Activated naive CD8-positive, alpha-beta T cell (primary cell): ENCODE results near the gene PTPN2.
"Not testable (repeated sequence)": the region's sequence is repeated elsewhere in the genome, so short reads cannot be mapped to it uniquely, and the experiment has no call there.

Experiments used
- H3K27ac Mint-ChIP-seq: one replicate; pipeline ENCODE4 v1.8.0; 2021; ENCODE audit warnings: mixed read lengths
- H3K27me3 Mint-ChIP-seq: one replicate; pipeline ENCODE4 v1.8.0; 2021; ENCODE audit warnings: mixed read lengths
- H3K36me3 Mint-ChIP-seq: one replicate; pipeline ENCODE4 v1.8.0; 2021; ENCODE audit warnings: mixed read lengths
- H3K4me1 Mint-ChIP-seq: one replicate; pipeline ENCODE4 v1.8.0; 2021; ENCODE audit warnings: low read depth, mixed read lengths
- H3K4me3 Mint-ChIP-seq: one replicate; pipeline ENCODE4 v1.8.0; 2021; ENCODE audit warnings: mild to moderate bottlenecking, mixed read lengths
- H3K9me3 Mint-ChIP-seq: one replicate; pipeline ENCODE4 v1.8.0; 2021; ENCODE audit warnings: low read depth, mixed read lengths

The PTPN2 gene

DNA sequence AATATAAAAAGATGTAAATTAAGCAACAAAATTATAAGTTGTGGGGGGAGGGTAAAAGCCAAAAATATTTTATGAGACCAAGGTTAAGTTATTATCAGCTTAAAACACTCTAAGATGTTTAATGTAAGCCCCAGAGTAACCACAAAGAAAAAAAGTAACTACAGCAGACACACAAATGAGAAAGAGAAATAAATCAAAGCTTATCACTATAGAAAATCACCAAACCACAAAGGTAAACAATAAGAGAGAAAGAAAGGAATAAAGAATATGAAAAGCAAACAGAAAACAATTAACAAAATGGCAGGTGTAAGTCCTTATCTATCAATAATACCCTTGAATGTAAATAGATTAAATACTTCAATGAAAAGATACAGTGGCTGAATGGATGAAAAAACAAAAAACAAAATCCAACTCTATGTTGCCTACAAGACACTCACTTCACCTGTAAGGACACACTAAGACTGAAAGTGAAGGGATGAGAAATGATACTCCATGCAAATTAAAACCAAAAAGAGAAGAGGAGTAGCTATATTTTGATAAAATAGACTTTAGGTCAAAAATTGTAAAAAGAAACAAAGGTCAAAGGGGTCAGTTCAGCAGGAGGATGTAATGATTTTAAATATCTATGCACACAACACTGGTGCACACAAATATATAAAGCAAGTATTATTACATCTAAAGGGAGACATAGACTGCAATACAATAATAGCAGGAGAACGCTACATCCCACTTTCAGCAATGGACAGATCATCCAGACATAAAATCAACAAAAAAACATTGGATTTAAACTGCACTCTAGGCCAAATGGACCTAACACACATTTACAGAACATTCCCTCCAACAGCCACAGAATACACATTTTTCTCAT is 80.7 kb downstream of the PTPN2 start:
- no peaks in the 10 kb centered on the region for H3K9me3 Mint-ChIP-seq
- H3K36me3 Mint-ChIP-seq: peaks cover 37% of the 10 kb centered on the region
- no peak overlapping the region for H3K4me3 Mint-ChIP-seq
- H3K27ac Mint-ChIP-seq: no peak overlapping the region
- H3K4me1 Mint-ChIP-seq: peaks cover 17% of the 10 kb centered on the region
- no peaks in the 10 kb centered on the region for H3K27me3 Mint-ChIP-seq

DNA sequence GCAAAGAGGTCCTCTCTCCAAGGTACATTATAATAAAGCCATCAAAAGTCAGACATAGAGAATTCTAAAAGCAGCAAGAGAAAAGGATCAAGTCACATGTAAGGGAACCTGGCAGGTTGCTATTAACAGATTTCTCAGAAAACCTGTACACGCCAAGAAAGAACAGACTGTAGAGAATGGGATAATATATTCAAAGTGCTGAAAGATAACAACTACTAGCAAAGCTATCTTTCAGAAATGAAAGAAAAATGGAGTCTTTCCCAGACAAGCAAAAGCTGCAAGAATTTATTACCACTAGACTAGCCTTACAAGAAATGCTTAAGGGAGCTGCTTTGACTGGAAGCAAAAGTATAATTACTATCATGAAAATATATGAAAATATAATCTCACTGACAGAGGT is 81.5 kb downstream of the PTPN2 start:
- H3K4me1 Mint-ChIP-seq: peaks cover 17% of the 10 kb centered on the region
- H3K9me3 Mint-ChIP-seq: no peaks in the 10 kb centered on the region
- no peaks in the 10 kb centered on the region for H3K27me3 Mint-ChIP-seq
- no peak overlapping the region for H3K27ac Mint-ChIP-seq
- H3K36me3 Mint-ChIP-seq: peaks cover 36% of the 10 kb centered on the region
- no peak overlapping the region for H3K4me3 Mint-ChIP-seq

DNA sequence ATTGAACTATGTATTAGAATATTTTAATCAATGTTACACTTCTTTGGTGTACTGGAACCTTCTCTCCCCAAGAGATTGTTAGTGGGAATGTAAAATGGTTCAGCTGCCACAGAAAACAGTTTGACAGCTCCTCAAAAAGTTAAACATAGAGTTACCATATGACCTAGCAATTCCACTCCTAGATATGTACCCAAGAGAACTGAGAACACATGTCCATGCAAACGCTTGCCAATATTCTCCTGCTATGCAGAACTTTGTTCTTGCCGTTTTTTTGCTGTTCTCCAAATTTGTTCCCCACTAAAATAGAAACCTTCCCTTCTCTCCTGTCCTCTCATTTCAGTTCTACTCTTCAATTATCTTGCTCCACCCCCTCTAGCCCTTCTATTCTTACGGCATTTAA is 87.6 kb downstream of the PTPN2 start:
- H3K4me1 Mint-ChIP-seq: no peaks in the 10 kb centered on the region
- no peak overlapping the region for H3K4me3 Mint-ChIP-seq
- H3K9me3 Mint-ChIP-seq: no peaks in the 10 kb centered on the region
- no peak overlapping the region for H3K27ac Mint-ChIP-seq
- no peaks in the 10 kb centered on the region for H3K27me3 Mint-ChIP-seq
- H3K36me3 Mint-ChIP-seq: peaks cover 6% of the 10 kb centered on the region

DNA sequence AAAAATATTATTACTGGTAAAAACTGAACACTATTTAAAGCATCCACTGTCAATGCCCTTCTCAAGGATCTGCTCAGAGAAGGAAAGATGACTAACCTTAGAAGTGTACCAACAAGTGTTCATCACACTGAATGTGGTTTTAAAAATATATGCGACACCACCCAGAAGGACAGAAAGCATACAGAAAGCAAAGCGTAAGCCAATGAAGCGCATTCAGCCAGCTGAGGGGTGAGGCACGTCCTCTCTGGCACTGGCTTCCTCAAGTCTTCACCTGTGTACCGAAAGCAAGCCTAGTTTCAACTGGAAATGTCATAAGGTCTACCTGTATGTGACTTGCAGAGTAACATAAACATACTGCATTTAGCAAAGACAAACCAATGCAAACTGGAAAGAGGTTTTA is 92.4 kb downstream of the PTPN2 start:
- Mint-ChIP-seq H3K27me3 (no peaks in the 10 kb centered on the region), H3K4me1 (no peaks in the 10 kb centered on the region), H3K36me3 (no peaks in the 10 kb centered on the region), H3K4me3 (no peak overlapping the region), H3K27ac (no peak overlapping the region), H3K9me3 (no peaks in the 10 kb centered on the region)

DNA sequence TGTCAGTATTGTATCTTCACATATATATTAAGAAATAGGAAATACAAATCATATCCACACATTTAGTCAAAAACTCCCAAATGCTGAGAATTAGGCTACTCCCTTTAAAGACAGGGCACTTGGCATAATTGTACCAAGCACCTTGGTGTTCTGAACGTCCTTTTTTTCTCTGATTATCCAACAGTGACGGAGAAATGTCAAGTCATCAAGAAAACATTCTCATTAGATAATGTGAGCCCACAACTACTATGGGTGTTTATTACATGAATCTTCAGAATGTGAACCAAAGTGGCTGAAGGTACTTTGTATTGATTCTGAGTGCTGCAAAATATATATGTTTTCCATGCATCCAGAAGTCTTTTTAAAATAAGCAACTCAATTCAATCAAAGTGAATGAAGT is 97.4 kb downstream of the PTPN2 start:
- H3K4me3 Mint-ChIP-seq: no peak overlapping the region
- H3K9me3 Mint-ChIP-seq: no peaks in the 10 kb centered on the region
- no peak overlapping the region for H3K27ac Mint-ChIP-seq
- H3K4me1 Mint-ChIP-seq: no peaks in the 10 kb centered on the region
- H3K36me3 Mint-ChIP-seq: peaks cover 11% of the 10 kb centered on the region
- no peaks in the 10 kb centered on the region for H3K27me3 Mint-ChIP-seq

DNA sequence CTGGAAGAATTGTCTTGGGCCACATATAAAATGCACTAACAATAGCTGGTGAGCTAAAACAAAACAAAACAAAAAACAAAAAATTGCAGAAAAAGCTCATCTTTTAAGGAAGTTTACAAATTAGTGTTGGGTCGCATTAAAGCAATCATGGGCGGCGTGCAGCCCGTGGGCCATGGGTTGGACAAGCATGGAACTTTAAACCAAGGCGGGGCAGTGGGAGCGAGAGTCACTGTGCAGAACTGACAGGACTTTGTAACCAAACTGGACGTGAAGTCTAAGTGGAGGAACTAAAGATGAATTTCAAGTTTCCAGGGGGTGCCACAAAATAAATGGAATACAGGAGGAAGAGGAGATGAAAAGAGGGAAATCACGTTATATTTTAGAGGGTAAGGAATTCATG is 100.5 kb downstream of the PTPN2 start:
- H3K36me3 Mint-ChIP-seq: peaks cover 11% of the 10 kb centered on the region
- H3K9me3 Mint-ChIP-seq: no peaks in the 10 kb centered on the region
- H3K4me3 Mint-ChIP-seq: no peak overlapping the region
- no peak overlapping the region for H3K27ac Mint-ChIP-seq
- H3K4me1 Mint-ChIP-seq: no peaks in the 10 kb centered on the region
- no peaks in the 10 kb centered on the region for H3K27me3 Mint-ChIP-seq

DNA sequence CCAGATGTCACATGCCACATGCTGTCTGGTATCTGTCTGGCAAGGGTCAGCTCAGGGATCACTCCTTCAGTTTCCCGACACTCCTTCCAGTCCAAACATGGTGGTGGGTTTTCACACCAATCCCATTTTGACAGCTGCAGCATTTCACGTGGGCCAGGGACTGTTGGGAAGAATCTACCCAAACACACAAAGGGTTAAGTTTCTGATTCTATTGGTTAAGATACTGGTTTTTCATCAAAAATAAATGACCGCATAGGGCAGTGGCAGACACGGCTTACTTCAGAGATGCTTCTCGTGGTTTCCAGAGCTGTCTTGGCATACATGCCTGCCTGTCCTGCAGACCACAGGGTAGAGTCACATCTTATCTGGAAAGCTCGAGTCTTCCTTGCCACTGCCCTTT is 101.5 kb downstream of the PTPN2 start:
- Mint-ChIP-seq H3K9me3 (no peaks in the 10 kb centered on the region), H3K36me3 (peaks cover 11% of the 10 kb centered on the region), H3K27me3 (no peaks in the 10 kb centered on the region), H3K4me3 (no peak overlapping the region), H3K4me1 (no peaks in the 10 kb centered on the region), H3K27ac (no peak overlapping the region)

DNA sequence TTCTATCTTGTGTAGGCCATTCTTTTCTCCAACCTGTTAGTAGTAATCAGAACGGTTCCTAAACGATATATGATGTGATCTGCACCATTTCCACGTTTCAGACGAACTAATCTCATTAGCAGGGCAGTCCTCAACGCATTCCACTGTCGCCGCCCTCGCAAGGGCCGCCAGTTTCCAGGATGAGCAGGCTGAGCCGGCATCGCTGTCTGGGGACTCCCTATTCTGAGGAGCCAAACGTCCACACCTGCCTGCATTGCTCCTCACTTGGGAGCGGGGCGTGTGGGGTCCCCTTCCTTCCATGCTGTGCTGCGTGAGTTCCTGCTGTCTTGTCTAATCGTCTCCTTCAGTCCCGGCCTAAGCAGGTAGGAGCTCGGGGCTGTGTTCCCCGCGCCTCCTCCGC is 104.6 kb downstream of the PTPN2 start:
- Mint-ChIP-seq H3K27ac (no peak overlapping the region), H3K9me3 (no peaks in the 10 kb centered on the region), H3K36me3 (peaks cover 7% of the 10 kb centered on the region), H3K27me3 (no peaks in the 10 kb centered on the region), H3K4me1 (peaks cover 9% of the 10 kb centered on the region), H3K4me3 (no peak overlapping the region)

DNA sequence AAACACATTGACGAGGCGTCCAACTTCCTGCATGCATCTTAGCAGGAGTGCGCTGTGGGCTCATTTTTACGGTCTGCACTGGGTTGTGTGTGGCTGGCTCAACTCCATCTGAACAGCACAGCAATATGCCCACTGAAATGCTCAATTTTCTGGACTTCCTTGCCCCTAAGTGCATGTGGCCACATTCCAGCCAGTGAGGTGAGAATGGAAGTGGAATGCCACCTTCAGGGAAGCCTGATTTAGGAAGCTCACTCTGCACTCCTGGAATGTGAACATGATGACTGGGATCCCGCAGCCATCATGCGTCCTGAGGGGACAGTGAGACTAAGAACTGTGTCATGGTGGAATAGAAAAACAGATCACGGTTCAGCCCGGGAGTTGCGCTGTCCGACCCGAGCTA is 105.0 kb downstream of the PTPN2 start:
- no peaks in the 10 kb centered on the region for H3K9me3 Mint-ChIP-seq
- peaks cover 6% of the 10 kb centered on the region for H3K36me3 Mint-ChIP-seq
- no peak overlapping the region for H3K27ac Mint-ChIP-seq
- no peak overlapping the region for H3K4me3 Mint-ChIP-seq
- H3K4me1 Mint-ChIP-seq: peaks cover 10% of the 10 kb centered on the region
- no peaks in the 10 kb centered on the region for H3K27me3 Mint-ChIP-seq

DNA sequence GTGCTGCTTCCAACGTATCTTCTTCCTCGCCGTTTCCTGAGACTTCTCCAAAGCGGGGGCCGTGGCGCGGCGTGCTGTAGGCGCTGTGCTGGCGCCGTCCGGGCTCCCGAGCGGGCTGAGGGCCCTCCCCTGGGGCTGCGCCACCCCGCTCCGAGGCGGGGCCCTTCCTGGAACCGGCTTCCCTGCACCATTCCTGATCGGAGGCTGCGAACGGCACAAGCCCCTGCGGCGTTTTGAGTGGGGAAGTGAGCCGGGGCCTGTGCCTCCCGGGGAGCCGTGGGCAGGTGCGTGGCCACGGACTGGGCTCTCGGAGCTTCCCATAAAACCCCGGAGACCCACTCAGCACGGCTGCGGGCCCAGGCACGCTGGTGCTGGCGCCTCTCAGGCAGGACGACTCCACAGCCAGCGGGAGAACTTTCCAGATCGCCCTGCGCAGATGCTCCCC is 106.5 kb downstream of the PTPN2 start:
- H3K4me1 Mint-ChIP-seq: peaks cover 17% of the 10 kb centered on the region
- no peak overlapping the region for H3K27ac Mint-ChIP-seq
- no peaks in the 10 kb centered on the region for H3K27me3 Mint-ChIP-seq
- H3K4me3 Mint-ChIP-seq: no peak overlapping the region
- no peaks in the 10 kb centered on the region for H3K9me3 Mint-ChIP-seq
- H3K36me3 Mint-ChIP-seq: no peaks in the 10 kb centered on the region

DNA sequence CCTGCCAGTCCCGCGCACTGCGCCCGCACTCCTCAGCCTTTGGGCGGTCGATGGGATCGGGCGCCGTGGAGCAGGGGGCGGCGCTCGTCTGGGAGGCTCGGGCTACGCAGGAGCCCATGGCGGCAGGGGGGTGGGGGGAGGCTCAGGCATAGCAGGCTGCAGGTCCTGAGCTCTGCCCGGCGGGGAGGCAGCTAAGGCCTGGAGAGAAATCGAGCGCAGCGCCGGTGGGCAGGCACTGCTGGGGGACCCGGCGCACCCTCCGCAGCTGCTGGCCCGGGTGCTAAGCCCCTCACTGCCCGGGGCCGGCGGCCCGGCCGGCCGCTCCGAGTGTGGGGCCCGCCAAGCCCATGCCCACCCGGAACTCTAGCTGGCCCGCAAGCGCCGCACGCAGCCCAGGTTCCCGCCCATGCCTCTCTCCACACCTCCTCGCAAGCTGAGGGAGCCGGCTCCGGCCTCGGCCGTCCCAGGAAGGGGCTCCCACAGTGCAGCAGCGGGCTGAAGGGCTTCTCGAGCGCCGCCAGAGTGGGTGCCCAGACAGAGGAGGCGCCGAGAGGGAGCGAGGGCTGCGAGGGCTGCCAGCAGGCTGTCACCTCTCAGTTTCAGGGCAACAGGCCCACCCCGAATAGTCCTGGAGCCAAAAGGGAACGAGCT is 107.1 kb downstream of the PTPN2 start:
- H3K27me3 Mint-ChIP-seq: no peaks in the 10 kb centered on the region
- H3K4me1 Mint-ChIP-seq: peaks cover 17% of the 10 kb centered on the region
- no peaks in the 10 kb centered on the region for H3K9me3 Mint-ChIP-seq
- no peaks in the 10 kb centered on the region for H3K36me3 Mint-ChIP-seq
- no peak overlapping the region for H3K4me3 Mint-ChIP-seq
- no peak overlapping the region for H3K27ac Mint-ChIP-seq

DNA sequence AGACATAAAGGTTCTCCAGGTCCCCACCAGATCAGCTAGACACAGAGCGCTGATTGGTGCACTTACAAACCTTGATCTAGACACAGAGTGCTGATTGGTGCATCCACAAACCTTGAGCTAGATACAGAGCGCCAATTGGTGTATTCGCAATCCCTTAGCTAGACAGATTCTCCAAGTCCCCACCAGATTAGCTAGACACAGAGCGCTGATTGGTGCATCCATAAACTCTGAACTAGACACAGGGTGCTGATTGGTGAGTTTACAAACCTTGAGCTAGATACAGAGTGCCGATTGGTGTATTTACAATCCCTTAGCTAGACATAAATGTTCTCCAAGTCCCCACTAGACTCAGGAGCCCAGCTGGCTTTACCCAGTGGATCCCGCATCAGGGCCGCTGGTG is 107.6 kb downstream of the PTPN2 start:
- not testable (repeated sequence) for H3K27ac Mint-ChIP-seq, H3K36me3 Mint-ChIP-seq, H3K9me3 Mint-ChIP-seq, H3K27me3 Mint-ChIP-seq
- peak overlapping the region; percentile 89 for H3K4me3 Mint-ChIP-seq
- peaks cover 17% of the 10 kb centered on the region for H3K4me1 Mint-ChIP-seq

DNA sequence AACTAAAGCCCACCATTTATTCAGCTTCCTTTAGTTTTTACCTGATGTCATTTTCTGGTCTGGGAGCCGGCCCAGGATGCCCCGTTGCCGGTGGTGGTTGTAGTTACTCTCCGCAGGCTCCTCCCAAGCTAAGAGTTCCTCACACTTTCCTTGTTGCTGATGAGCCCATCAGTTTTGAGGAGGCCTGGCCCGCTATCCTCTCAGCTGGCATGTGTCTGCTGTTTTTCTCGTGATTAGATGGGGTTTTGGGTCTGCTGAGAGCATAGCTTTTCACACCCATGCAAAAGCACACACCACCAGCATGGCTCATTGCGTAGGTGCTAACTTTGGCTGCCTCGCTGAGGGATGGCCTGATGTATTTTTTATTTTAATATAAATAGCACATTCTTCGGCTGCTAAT is 109.1 kb downstream of the PTPN2 start:
- Mint-ChIP-seq H3K36me3 (no peaks in the 10 kb centered on the region), H3K4me1 (peaks cover 17% of the 10 kb centered on the region), H3K9me3 (no peaks in the 10 kb centered on the region), H3K27ac (peak overlapping the region; percentile 92), H3K27me3 (no peaks in the 10 kb centered on the region), H3K4me3 (peak overlapping the region; percentile 89)

DNA sequence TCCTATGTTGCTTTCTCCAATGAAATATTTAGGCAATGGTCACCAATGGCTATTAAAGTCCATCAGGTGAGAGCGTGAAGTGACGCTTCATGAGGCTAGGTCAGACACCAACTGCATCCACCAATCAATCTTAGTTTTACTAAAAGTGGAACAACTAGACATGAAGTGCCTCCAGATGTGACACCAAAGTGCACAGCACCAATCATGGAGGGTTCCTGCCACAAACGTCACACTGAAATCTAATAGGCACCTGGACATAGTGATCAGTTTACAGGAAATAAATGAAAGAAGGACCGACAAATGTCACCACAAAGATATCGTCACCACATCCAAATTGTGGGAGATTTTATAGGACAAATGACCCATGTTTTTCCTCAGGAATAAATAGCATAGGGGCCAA is 110.7 kb downstream of the PTPN2 start:
- H3K27me3 Mint-ChIP-seq: no peaks in the 10 kb centered on the region
- H3K27ac Mint-ChIP-seq: peak overlapping the region; percentile 58
- H3K36me3 Mint-ChIP-seq: no peaks in the 10 kb centered on the region
- peak overlapping the region; percentile 59 for H3K4me3 Mint-ChIP-seq
- peaks cover 17% of the 10 kb centered on the region for H3K4me1 Mint-ChIP-seq
- H3K9me3 Mint-ChIP-seq: no peaks in the 10 kb centered on the region

DNA sequence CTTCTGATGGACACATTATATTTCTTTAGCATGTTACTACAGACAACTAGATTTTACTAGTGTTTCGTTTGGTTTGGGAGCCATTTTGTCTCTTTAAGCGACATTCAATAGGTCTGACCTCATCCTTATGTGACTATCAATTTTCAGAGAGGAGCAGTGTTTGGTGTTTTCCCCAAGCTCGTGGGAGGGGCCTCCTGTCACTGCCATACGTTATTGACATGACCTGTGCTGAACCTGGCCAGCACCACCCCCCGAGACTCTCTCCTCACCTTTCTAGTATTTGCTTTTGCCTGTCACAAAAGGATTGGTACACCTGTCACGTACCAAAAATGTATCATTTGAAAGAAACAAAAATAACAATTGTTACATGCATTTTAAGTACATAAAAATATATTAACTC is 111.9 kb downstream of the PTPN2 start:
- Mint-ChIP-seq H3K27ac (no peak overlapping the region), H3K27me3 (no peaks in the 10 kb centered on the region), H3K4me3 (no peak overlapping the region), H3K36me3 (no peaks in the 10 kb centered on the region), H3K9me3 (no peaks in the 10 kb centered on the region), H3K4me1 (peaks cover 17% of the 10 kb centered on the region)
